Measurements from ENCODE around the gene HK1. TPM values are rescaled to one million over a fixed set of nuclear protein-coding genes. Genes with fewer than 3 reads are reported as not detected.

HK1 gene
- total RNA-seq, 2 experiments from 2014 or later = 153 to 154 TPM

- no peak for ATAC-seq
- ChIA-PET POLR2A (no interaction called here), CTCF (interaction anchor here (2.7 to 4.3 kb wide), 2 partner anchors 12 to 77 kb away, joined by 8 to 15 read pairs; no protein-coding TSS in a partner anchor)
- Mint-ChIP-seq H3K9me3 (ENCODE audit: insufficient read depth) (no peaks in the 10 kb centered on the region), H3K4me1 (ENCODE audit: low read depth) (peaks cover 35% of the 10 kb centered on the region), H3K27ac (peak overlapping the region; percentile 45), H3K36me3 (ENCODE audit: low read depth) (peaks cover 14% of the 10 kb centered on the region), H3K4me3 (no peak overlapping the region), H3K27me3 (ENCODE audit: low read depth) (no peaks in the 10 kb centered on the region)
- no peak for DNase-seq
Observed at GRCh38 chr10:69315610-69316312, 37.5 kb downstream of the HK1 start.

GRCh38 chr10:69316313-69317059, 38.2 kb downstream of the HK1 start:
- ATAC-seq (no peak), DNase-seq (no peak)
- CTCF ChIA-PET = interaction anchor here (1.1 to 4.3 kb wide), 8 partner anchors 11 to 91 kb away, joined by 3 to 15 read pairs (median 5); no protein-coding TSS in a partner anchor
- H3K27me3 Mint-ChIP-seq (ENCODE audit: low read depth) = no peaks in the 10 kb centered on the region
- peaks cover 42% of the 10 kb centered on the region for H3K4me1 Mint-ChIP-seq (ENCODE audit: low read depth)
- peak overlapping the region; percentile 45 for H3K27ac Mint-ChIP-seq
- no peak overlapping the region for H3K4me3 Mint-ChIP-seq
- POLR2A ChIA-PET = interaction anchor here (0.8 to 1.4 kb wide), 4 partner anchors 11 to 53 kb away, joined by 4 read pairs; no protein-coding TSS in a partner anchor
- H3K36me3 Mint-ChIP-seq (ENCODE audit: low read depth) = peaks cover 18% of the 10 kb centered on the region
- H3K9me3 Mint-ChIP-seq (ENCODE audit: insufficient read depth) = no peaks in the 10 kb centered on the region

GRCh38 chr10:69317175-69317604, 38.9 kb downstream of the HK1 start:
- ChIA-PET POLR2A (interaction anchor here (0.6 to 3.8 kb wide), 10 partner anchors 10 to 53 kb away, joined by 3 to 23 read pairs (median 4); partner anchors contain the start of gene HK1), CTCF (interaction anchor here (0.9 to 4.3 kb wide), 10 partner anchors 11 to 92 kb away, joined by 3 to 15 read pairs (median 5); no protein-coding TSS in a partner anchor)
- DNase-seq = peak; percentile 50
- no peaks in the 10 kb centered on the region for H3K9me3 Mint-ChIP-seq (ENCODE audit: insufficient read depth)
- no peaks in the 10 kb centered on the region for H3K27me3 Mint-ChIP-seq (ENCODE audit: low read depth)
- peak overlapping the region; percentile 99 for H3K4me3 Mint-ChIP-seq
- H3K36me3 Mint-ChIP-seq (ENCODE audit: low read depth) = peaks cover 23% of the 10 kb centered on the region
- H3K4me1 Mint-ChIP-seq (ENCODE audit: low read depth) = peaks cover 49% of the 10 kb centered on the region
- no peak for ATAC-seq
- peak overlapping the region; percentile 95 for H3K27ac Mint-ChIP-seq

- CTCF ChIA-PET = interaction anchor here (0.6 to 4.3 kb wide), 12 partner anchors 10 to 92 kb away, joined by 3 to 15 read pairs (median 5); no protein-coding TSS in a partner anchor
- H3K9me3 Mint-ChIP-seq (ENCODE audit: insufficient read depth) = no peaks in the 10 kb centered on the region
- H3K4me1 Mint-ChIP-seq (ENCODE audit: low read depth) = peaks cover 51% of the 10 kb centered on the region
- H3K36me3 Mint-ChIP-seq (ENCODE audit: low read depth) = peaks cover 23% of the 10 kb centered on the region
- no peak for ATAC-seq
- no peak for DNase-seq
- peak overlapping the region; percentile 95 for H3K27ac Mint-ChIP-seq
- H3K27me3 Mint-ChIP-seq (ENCODE audit: low read depth) = no peaks in the 10 kb centered on the region
- POLR2A ChIA-PET = interaction anchor here (0.6 to 3.8 kb wide), 10 partner anchors 10 to 54 kb away, joined by 3 to 23 read pairs (median 4); partner anchors contain the start of gene HK1
- peak overlapping the region; percentile 99 for H3K4me3 Mint-ChIP-seq
Observed at GRCh38 chr10:69317626-69318105, 39.4 kb downstream of the HK1 start.

GRCh38 chr10:69318106-69318866, 40.0 kb downstream of the HK1 start:
- ChIA-PET POLR2A (interaction anchor here (0.7 to 3.8 kb wide), 13 partner anchors 9 to 55 kb away, joined by 3 to 23 read pairs (median 3); partner anchors contain the start of gene HK1), CTCF (interaction anchor here (0.6 to 4.3 kb wide), 11 partner anchors 9 to 93 kb away, joined by 3 to 15 read pairs (median 6); no protein-coding TSS in a partner anchor)
- H3K9me3 Mint-ChIP-seq (ENCODE audit: insufficient read depth) = no peaks in the 10 kb centered on the region
- peaks cover 23% of the 10 kb centered on the region for H3K36me3 Mint-ChIP-seq (ENCODE audit: low read depth)
- no peaks in the 10 kb centered on the region for H3K27me3 Mint-ChIP-seq (ENCODE audit: low read depth)
- DNase-seq (peak; percentile 93), ATAC-seq (peak; percentile 89)
- H3K4me3 Mint-ChIP-seq = peak overlapping the region; percentile 99
- H3K27ac Mint-ChIP-seq = peak overlapping the region; percentile 95
- peaks cover 53% of the 10 kb centered on the region for H3K4me1 Mint-ChIP-seq (ENCODE audit: low read depth)

- peak overlapping the region; percentile 99 for H3K4me3 Mint-ChIP-seq
- H3K27ac Mint-ChIP-seq = peak overlapping the region; percentile 95
- ChIA-PET POLR2A (interaction anchor here (0.7 to 3.8 kb wide), 10 partner anchors 8 to 89 kb away, joined by 3 to 23 read pairs (median 4); no protein-coding TSS in a partner anchor), CTCF (interaction anchor here (0.9 to 4.3 kb wide), 8 partner anchors 9 to 96 kb away, joined by 3 to 15 read pairs (median 3); no protein-coding TSS in a partner anchor)
- H3K4me1 Mint-ChIP-seq (ENCODE audit: low read depth) = peaks cover 59% of the 10 kb centered on the region
- H3K27me3 Mint-ChIP-seq (ENCODE audit: low read depth) = no peaks in the 10 kb centered on the region
- peak; percentile 75 for DNase-seq
- peak; percentile 31 for ATAC-seq
- peaks cover 23% of the 10 kb centered on the region for H3K36me3 Mint-ChIP-seq (ENCODE audit: low read depth)
- no peaks in the 10 kb centered on the region for H3K9me3 Mint-ChIP-seq (ENCODE audit: insufficient read depth)
Observed at GRCh38 chr10:69318867-69319727, 40.8 kb downstream of the HK1 start.

- Mint-ChIP-seq H3K4me3 (peak overlapping the region; percentile 99), H3K9me3 (ENCODE audit: insufficient read depth) (no peaks in the 10 kb centered on the region), H3K27me3 (ENCODE audit: low read depth) (no peaks in the 10 kb centered on the region), H3K36me3 (ENCODE audit: low read depth) (peaks cover 26% of the 10 kb centered on the region), H3K4me1 (ENCODE audit: low read depth) (peaks cover 64% of the 10 kb centered on the region), H3K27ac (peak overlapping the region; percentile 95)
- no peak for ATAC-seq
- ChIA-PET POLR2A (interaction anchor here (0.9 to 3.8 kb wide), 6 partner anchors 13 to 88 kb away, joined by 3 to 23 read pairs (median 7); no protein-coding TSS in a partner anchor), CTCF (interaction anchor here (0.9 to 4.3 kb wide), 6 partner anchors 8 to 97 kb away, joined by 3 to 15 read pairs (median 3); no protein-coding TSS in a partner anchor)
- no peak for DNase-seq
Observed at GRCh38 chr10:69319841-69320316, 41.6 kb downstream of the HK1 start.

GRCh38 chr10:69320521-69320920, 42.2 kb downstream of the HK1 start:
- POLR2A ChIA-PET = interaction anchor here (1.1 to 3.8 kb wide), 4 partner anchors 15 to 91 kb away, joined by 3 to 23 read pairs (median 5); no protein-coding TSS in a partner anchor
- no peaks in the 10 kb centered on the region for H3K27me3 Mint-ChIP-seq (ENCODE audit: low read depth)

GRCh38 chr10:69321039-69321715, 42.9 kb downstream of the HK1 start:
- DNase-seq (no peak), ATAC-seq (no peak)
- H3K27ac Mint-ChIP-seq = peak overlapping the region; percentile 95
- peaks cover 65% of the 10 kb centered on the region for H3K4me1 Mint-ChIP-seq (ENCODE audit: low read depth)
- ChIA-PET CTCF (interaction anchor here (0.6 to 1.2 kb wide), 3 partner anchors 18 to 896 kb away, joined by 3 read pairs; no protein-coding TSS in a partner anchor), POLR2A (interaction anchor here (1.1 to 1.4 kb wide), 2 partner anchors 14 to 92 kb away, joined by 3 read pairs; no protein-coding TSS in a partner anchor)
- H3K36me3 Mint-ChIP-seq (ENCODE audit: low read depth) = peaks cover 27% of the 10 kb centered on the region
- no peaks in the 10 kb centered on the region for H3K27me3 Mint-ChIP-seq (ENCODE audit: low read depth)
- H3K9me3 Mint-ChIP-seq (ENCODE audit: insufficient read depth) = no peaks in the 10 kb centered on the region
- peak overlapping the region; percentile 99 for H3K4me3 Mint-ChIP-seq

More at GRCh38 chr10:69320521-69320920, 42.2 kb downstream of the HK1 start:
- peaks cover 65% of the 10 kb centered on the region for H3K4me1 Mint-ChIP-seq (ENCODE audit: low read depth)
- H3K4me3 Mint-ChIP-seq = peak overlapping the region; percentile 99
- peaks cover 26% of the 10 kb centered on the region for H3K36me3 Mint-ChIP-seq (ENCODE audit: low read depth)
- CTCF ChIA-PET = interaction anchor here (4.3 kb wide), 1 partner anchor 7 kb away, joined by 15 read pairs; no protein-coding TSS in a partner anchor
- ATAC-seq (no peak), DNase-seq (no peak)
- H3K9me3 Mint-ChIP-seq (ENCODE audit: insufficient read depth) = no peaks in the 10 kb centered on the region
- peak overlapping the region; percentile 95 for H3K27ac Mint-ChIP-seq
